Transverse colon (tissue), 4 donors: Measurements from ENCODE around the gene CACFD1.

Source experiments
- EP300 ChIP-seq: sonication (generic); formaldehyde crosslinking; IDR thresholded peaks from one replicate; pipeline ENCODE4 v1.6.1; 2017; ENCODE audit warnings: antibody characterized with exemption, low read depth
- POLR2A ChIP-seq: fragments of 450-650 bp; IDR thresholded peaks from one replicate; pipeline ENCODE4 v1.6.1; 2016; ENCODE audit warnings: antibody characterized with exemption, mild to moderate bottlenecking, moderate library complexity
- POLR2AphosphoS5 ChIP-seq, 3 donors: sonication (generic); formaldehyde crosslinking; IDR thresholded peaks; one replicate each; pipeline ENCODE4 v1.6.1; 2016; ENCODE audit warnings: antibody characterized with exemption in 3 of 3
- TF ChIP-seq, protein P1 (sequence below), 5 experiments: fragments of 200-600 bp in 3 of 5; fragments of 450-650 bp in 2 of 5; sonication (generic) in 3 of 5; IDR thresholded peaks; 1 replicate in 2 of 5; 2 replicates in 3 of 5; pipeline ENCODE4 v1.5.1; 2016 to 2017; ENCODE audit warnings: antibody characterized with exemption in 5 of 5, inconsistent platforms in 3 of 5, mild to moderate bottlenecking in 2 of 5, moderate library complexity in 1 of 5

DNA sequence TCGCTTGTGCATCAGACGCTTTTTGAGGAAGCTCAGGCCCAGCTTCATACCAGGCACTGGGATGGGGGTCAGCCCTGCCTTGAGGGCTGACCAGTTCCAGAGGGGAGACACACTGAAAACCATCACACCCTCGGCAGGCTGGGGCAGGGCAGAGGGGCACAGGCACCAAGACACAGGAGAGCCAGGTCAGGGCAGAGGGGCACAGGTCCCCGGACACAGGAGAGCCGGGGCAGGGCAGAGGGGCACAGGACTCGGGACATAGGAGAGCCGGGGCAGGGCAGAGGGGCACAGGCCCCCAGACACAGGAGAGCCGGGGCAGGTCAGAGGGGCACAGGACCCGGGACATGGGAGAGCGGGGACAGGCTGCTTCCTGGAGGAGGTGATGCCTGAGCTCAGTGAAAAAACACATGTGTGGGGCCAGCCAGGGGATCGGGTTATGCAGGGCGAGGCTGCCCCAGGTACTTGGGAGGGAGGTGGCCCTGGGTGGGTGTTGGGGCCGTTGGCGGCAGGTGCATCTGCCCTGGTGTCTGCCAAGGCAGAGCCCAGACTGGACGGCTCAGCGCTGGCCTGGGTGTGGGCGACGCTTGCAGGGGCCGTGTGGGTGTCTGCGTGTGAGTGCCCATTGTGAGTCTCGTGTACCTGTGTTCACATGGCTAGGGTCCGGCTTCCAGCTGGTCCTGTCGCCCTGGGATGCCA, 34.2 kb downstream of the CACFD1 start:
- TF ChIP-seq, protein P1, sequence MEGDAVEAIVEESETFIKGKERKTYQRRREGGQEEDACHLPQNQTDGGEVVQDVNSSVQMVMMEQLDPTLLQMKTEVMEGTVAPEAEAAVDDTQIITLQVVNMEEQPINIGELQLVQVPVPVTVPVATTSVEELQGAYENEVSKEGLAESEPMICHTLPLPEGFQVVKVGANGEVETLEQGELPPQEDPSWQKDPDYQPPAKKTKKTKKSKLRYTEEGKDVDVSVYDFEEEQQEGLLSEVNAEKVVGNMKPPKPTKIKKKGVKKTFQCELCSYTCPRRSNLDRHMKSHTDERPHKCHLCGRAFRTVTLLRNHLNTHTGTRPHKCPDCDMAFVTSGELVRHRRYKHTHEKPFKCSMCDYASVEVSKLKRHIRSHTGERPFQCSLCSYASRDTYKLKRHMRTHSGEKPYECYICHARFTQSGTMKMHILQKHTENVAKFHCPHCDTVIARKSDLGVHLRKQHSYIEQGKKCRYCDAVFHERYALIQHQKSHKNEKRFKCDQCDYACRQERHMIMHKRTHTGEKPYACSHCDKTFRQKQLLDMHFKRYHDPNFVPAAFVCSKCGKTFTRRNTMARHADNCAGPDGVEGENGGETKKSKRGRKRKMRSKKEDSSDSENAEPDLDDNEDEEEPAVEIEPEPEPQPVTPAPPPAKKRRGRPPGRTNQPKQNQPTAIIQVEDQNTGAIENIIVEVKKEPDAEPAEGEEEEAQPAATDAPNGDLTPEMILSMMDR (IDR thresholded peaks at IDR 0.05), result no peak
- no peak for TF ChIP-seq EP300
- TF ChIP-seq POLR2AphosphoS5 (IDR thresholded peaks at IDR 0.05), result no peak
- TF ChIP-seq POLR2A, result no peak
